ENCODE data around the gene THRB. TPM values are rescaled to one million over a fixed set of nuclear protein-coding genes. Genes with fewer than 3 reads are reported as not detected.

Gene THRB
- total and polyA plus RNA-seq, 4 donors: 4.0 to 10.5 (median 6.2) TPM

DNA sequence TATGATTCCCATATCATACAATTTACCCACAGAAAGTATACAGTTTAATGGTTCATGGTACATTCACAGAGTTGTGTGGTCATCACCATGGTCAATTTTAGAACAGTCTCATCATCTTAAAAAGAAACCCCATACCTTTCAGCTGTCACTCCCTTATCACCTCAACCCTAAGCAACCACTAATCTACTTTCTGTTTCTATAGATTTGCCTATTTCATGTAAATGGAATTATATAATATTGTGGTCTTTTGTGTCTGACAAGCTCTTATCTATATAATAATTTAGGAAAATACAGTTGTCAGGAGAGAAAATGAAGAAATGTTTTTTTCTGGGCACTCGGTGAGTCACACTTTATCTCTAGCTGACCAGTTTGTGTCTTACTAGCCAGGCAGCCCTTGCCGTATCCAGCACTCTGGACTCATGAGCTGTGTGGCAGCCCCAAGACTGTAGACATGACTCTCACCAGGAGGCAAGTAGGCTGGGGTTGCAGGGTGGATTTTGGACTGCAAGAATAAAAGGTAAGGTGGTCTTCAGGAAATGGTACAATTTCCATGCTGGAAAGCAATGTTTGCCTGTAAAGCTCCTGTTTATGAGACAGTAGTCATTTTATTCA, 234.6 kb downstream of the THRB start:
- no peak for DNase-seq (ENCODE audit: low read depth in 4 of 6, low spot score in 6 of 6)
- H3K27ac ChIP-seq (ENCODE audit: low read depth, low read length): no peak overlapping the region
- H3K4me1 ChIP-seq (ENCODE audit: control insufficient read depth, insufficient read depth, low read length): no peaks in the 10 kb centered on the region
- no peaks in the 10 kb centered on the region for H3K9me3 ChIP-seq (ENCODE audit: control insufficient read depth, insufficient read depth, low read length)
- no peaks in the 10 kb centered on the region for H3K27me3 ChIP-seq (ENCODE audit: control insufficient read depth, insufficient read depth, low read length)
- WGBS (ENCODE audit: insufficient coverage): 92% methylated on average over 2 of the region's 2 CpGs
- no peaks in the 10 kb centered on the region for H3K36me3 ChIP-seq (ENCODE audit: control insufficient read depth, insufficient read depth, low read length)
- no peak overlapping the region for H3K4me3 ChIP-seq (ENCODE audit: low read depth, low read length)

DNA sequence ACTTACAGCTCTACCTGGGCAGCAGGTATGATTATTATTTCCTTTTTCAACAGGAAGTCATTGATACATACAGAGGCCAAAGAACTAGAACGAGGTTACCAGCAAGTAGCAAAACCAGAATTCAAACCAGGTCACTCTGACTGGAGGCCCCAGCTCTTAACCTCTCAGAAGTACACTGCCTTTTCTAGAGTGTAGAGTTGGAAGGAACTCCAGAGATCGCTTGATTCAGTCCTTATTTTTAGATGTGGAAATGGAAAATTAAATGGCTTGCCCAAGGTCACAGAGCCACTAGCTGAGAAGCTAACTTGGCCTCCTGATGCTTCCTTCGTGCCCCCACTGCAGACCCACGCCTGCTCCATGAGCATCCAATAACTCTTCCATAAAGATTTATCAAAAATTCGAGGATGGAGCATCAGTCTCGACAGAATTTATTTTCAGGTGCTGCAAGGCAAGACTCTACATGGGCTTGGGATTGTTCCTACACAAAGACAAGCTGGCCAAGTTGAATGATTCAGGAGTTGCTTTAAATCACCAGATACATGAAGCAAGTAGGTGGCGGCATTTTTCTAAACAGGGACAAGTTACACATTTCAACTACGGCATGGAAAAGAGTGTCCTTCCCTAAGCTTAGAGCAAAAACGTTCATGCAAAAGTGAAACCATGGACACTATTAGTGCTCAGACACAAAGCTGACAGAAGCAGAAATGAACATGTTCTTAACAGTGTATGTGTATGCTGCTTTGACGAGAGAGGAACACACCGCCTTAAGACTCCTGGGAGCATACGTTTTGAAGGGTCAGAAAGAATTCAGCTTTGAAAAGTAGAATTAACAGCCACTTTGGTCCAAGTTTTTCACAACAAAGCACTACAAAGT, 235.7 kb downstream of the THRB start:
- Histone ChIP-seq H3K4me1 (ENCODE audit: control insufficient read depth, insufficient read depth, low read length) (no peaks in the 10 kb centered on the region), H3K27me3 (ENCODE audit: control insufficient read depth, insufficient read depth, low read length) (no peaks in the 10 kb centered on the region), H3K27ac (ENCODE audit: low read depth, low read length) (no peak overlapping the region), H3K4me3 (ENCODE audit: low read depth, low read length) (no peak overlapping the region), H3K9me3 (ENCODE audit: control insufficient read depth, insufficient read depth, low read length) (no peaks in the 10 kb centered on the region), H3K36me3 (ENCODE audit: control insufficient read depth, insufficient read depth, low read length) (no peaks in the 10 kb centered on the region)
- 91% methylated on average over 7 of the region's 12 CpGs for WGBS (ENCODE audit: insufficient coverage)
- DNase-seq (ENCODE audit: low read depth in 4 of 6, low spot score in 6 of 6): no peak

GRCh38 chr3:24258260-24258659, 236.4 kb downstream of the THRB start:
- 82% methylated on average over 4 of the region's 5 CpGs for WGBS (ENCODE audit: insufficient coverage)
- no peak for DNase-seq (ENCODE audit: low read depth in 4 of 6, low spot score in 6 of 6)
- Histone ChIP-seq H3K36me3 (ENCODE audit: control insufficient read depth, insufficient read depth, low read length) (no peaks in the 10 kb centered on the region), H3K27me3 (ENCODE audit: control insufficient read depth, insufficient read depth, low read length) (no peaks in the 10 kb centered on the region), H3K4me3 (ENCODE audit: low read depth, low read length) (no peak overlapping the region), H3K27ac (ENCODE audit: low read depth, low read length) (no peak overlapping the region), H3K9me3 (ENCODE audit: control insufficient read depth, insufficient read depth, low read length) (no peaks in the 10 kb centered on the region), H3K4me1 (ENCODE audit: control insufficient read depth, insufficient read depth, low read length) (no peaks in the 10 kb centered on the region)

- no peak for DNase-seq (ENCODE audit: low read depth in 4 of 6, low spot score in 6 of 6)
- no peak overlapping the region for H3K27ac ChIP-seq (ENCODE audit: low read depth, low read length)
- H3K27me3 ChIP-seq (ENCODE audit: control insufficient read depth, insufficient read depth, low read length): no peaks in the 10 kb centered on the region
- H3K4me1 ChIP-seq (ENCODE audit: control insufficient read depth, insufficient read depth, low read length): no peaks in the 10 kb centered on the region
- no peaks in the 10 kb centered on the region for H3K9me3 ChIP-seq (ENCODE audit: control insufficient read depth, insufficient read depth, low read length)
- no peak overlapping the region for H3K4me3 ChIP-seq (ENCODE audit: low read depth, low read length)
- no peaks in the 10 kb centered on the region for H3K36me3 ChIP-seq (ENCODE audit: control insufficient read depth, insufficient read depth, low read length)
- WGBS (ENCODE audit: insufficient coverage): 83% methylated on average over 1 of the region's 2 CpGs
These were observed 239.2 kb downstream of the THRB start for GRCh38 chr3:24255414-24255813.

- H3K4me1 ChIP-seq (ENCODE audit: control insufficient read depth, insufficient read depth, low read length): no peaks in the 10 kb centered on the region
- no peak overlapping the region for H3K4me3 ChIP-seq (ENCODE audit: low read depth, low read length)
- H3K36me3 ChIP-seq (ENCODE audit: control insufficient read depth, insufficient read depth, low read length): no peaks in the 10 kb centered on the region
- H3K9me3 ChIP-seq (ENCODE audit: control insufficient read depth, insufficient read depth, low read length): no peaks in the 10 kb centered on the region
- no peaks in the 10 kb centered on the region for H3K27me3 ChIP-seq (ENCODE audit: control insufficient read depth, insufficient read depth, low read length)
- WGBS (ENCODE audit: insufficient coverage): no CpG with 5 or more reads among the region's 1 CpG
- no peak for DNase-seq (ENCODE audit: low read depth in 4 of 6, low spot score in 6 of 6)
- H3K27ac ChIP-seq (ENCODE audit: low read depth, low read length): no peak overlapping the region
These were observed 240.0 kb downstream of the THRB start for GRCh38 chr3:24254649-24255048.

DNA sequence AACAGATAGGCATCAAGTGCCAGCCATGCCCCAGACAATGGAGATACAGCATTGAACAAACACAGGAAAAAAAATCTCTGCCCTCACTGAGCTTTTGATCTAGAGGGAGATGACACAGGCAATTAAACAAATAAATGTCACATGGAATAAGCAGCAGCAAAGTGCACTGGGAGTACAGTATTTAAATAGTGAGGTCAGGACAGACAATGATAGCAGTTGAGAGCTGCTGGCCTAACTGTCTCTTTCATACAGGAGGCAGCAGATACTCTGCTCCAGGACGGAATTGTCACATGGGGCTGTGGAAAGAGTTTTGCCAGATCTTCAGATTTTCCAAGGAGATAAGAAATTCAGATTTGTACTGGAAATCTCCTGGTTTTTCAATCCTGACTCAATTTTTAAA, 241.3 kb downstream of the THRB start:
- Histone ChIP-seq H3K27ac (ENCODE audit: low read depth, low read length) (no peak overlapping the region), H3K4me3 (ENCODE audit: low read depth, low read length) (no peak overlapping the region), H3K9me3 (ENCODE audit: control insufficient read depth, insufficient read depth, low read length) (no peaks in the 10 kb centered on the region), H3K36me3 (ENCODE audit: control insufficient read depth, insufficient read depth, low read length) (no peaks in the 10 kb centered on the region), H3K27me3 (ENCODE audit: control insufficient read depth, insufficient read depth, low read length) (no peaks in the 10 kb centered on the region), H3K4me1 (ENCODE audit: control insufficient read depth, insufficient read depth, low read length) (no peaks in the 10 kb centered on the region)
- DNase-seq (ENCODE audit: low read depth in 4 of 6, low spot score in 6 of 6): no peak
- 100% methylated on average over 1 of the region's 1 CpG for WGBS (ENCODE audit: insufficient coverage)

- Histone ChIP-seq H3K27ac (ENCODE audit: low read depth, low read length) (no peak overlapping the region), H3K27me3 (ENCODE audit: control insufficient read depth, insufficient read depth, low read length) (no peaks in the 10 kb centered on the region), H3K4me1 (ENCODE audit: control insufficient read depth, insufficient read depth, low read length) (no peaks in the 10 kb centered on the region), H3K36me3 (ENCODE audit: control insufficient read depth, insufficient read depth, low read length) (no peaks in the 10 kb centered on the region), H3K4me3 (ENCODE audit: low read depth, low read length) (no peak overlapping the region), H3K9me3 (ENCODE audit: control insufficient read depth, insufficient read depth, low read length) (no peaks in the 10 kb centered on the region)
- no peak for DNase-seq (ENCODE audit: low read depth in 4 of 6, low spot score in 6 of 6)
- WGBS (ENCODE audit: insufficient coverage): no CpG with 5 or more reads among the region's 1 CpG
These were observed 245.1 kb downstream of the THRB start for GRCh38 chr3:24249523-24249922.

DNA sequence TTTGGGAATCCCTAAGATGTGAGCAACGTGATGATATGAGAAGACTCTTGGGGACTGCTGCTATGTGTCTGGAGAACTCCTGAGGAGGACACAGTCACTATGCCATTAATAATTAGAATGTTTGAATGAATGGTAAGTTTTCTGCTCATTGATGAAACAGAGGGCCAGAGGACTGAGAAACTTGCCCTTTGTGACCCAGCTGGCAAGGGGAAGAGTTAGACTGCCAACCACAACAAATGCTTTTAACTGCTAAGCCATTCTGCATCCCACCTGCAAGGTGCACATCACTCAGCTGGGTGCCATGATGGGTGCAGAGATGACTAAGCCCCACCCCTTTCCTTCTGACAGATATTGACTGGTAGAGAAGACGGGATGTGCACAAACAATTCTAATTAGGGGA, 249.6 kb downstream of the THRB start:
- no peak overlapping the region for H3K27ac ChIP-seq (ENCODE audit: low read depth, low read length)
- H3K4me1 ChIP-seq (ENCODE audit: control insufficient read depth, insufficient read depth, low read length): peaks cover 4% of the 10 kb centered on the region
- H3K36me3 ChIP-seq (ENCODE audit: control insufficient read depth, insufficient read depth, low read length): no peaks in the 10 kb centered on the region
- H3K27me3 ChIP-seq (ENCODE audit: control insufficient read depth, insufficient read depth, low read length): no peaks in the 10 kb centered on the region
- no peaks in the 10 kb centered on the region for H3K9me3 ChIP-seq (ENCODE audit: control insufficient read depth, insufficient read depth, low read length)
- no peak overlapping the region for H3K4me3 ChIP-seq (ENCODE audit: low read depth, low read length)
- no CpG with 5 or more reads among the region's 2 CpGs for WGBS (ENCODE audit: insufficient coverage)
- no peak for DNase-seq (ENCODE audit: low read depth in 4 of 6, low spot score in 6 of 6)

DNA sequence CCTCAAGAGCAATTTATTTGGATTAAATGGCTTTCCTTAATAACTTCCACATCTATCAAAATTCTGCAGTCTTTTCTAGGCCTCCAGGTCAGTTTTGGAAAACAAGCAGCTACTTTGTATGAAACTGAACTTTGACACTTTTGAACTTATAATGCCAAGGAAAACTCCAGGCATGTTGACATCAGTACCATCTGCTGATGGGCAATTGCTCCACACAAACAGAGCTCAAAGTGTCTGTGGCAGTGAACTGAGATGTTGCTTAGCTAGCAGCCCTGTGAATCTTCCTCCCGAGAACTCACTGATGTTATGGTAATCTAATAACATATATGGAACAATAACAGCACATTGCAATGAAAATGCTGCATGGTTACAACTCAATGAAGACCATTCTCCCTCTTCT, 250.2 kb downstream of the THRB start:
- DNase-seq (ENCODE audit: low read depth in 4 of 6, low spot score in 6 of 6): no peak
- peaks cover 4% of the 10 kb centered on the region for H3K4me1 ChIP-seq (ENCODE audit: control insufficient read depth, insufficient read depth, low read length)
- no peak overlapping the region for H3K4me3 ChIP-seq (ENCODE audit: low read depth, low read length)
- H3K27ac ChIP-seq (ENCODE audit: low read depth, low read length): no peak overlapping the region
- H3K9me3 ChIP-seq (ENCODE audit: control insufficient read depth, insufficient read depth, low read length): no peaks in the 10 kb centered on the region
- H3K36me3 ChIP-seq (ENCODE audit: control insufficient read depth, insufficient read depth, low read length): no peaks in the 10 kb centered on the region
- no CpG with 5 or more reads among the region's 1 CpG for WGBS (ENCODE audit: insufficient coverage)
- no peaks in the 10 kb centered on the region for H3K27me3 ChIP-seq (ENCODE audit: control insufficient read depth, insufficient read depth, low read length)

Data from spinal cord (tissue), 10 donors.